ENCODE data around the gene COMP.

Gene COMP

GRCh38 chr19:18768997-18769891 is 21.9 kb downstream of the COMP start:
- no peak for DNase-seq

- DNase-seq: no peak
These were observed 22.9 kb downstream of the COMP start for GRCh38 chr19:18768046-18768771.

GRCh38 chr19:18765224-18765623 is 25.9 kb downstream of the COMP start:
- DNase-seq: no peak

- no peak for DNase-seq
These were observed 26.5 kb downstream of the COMP start for GRCh38 chr19:18764591-18765051.

GRCh38 chr19:18763674-18764590 is 27.2 kb downstream of the COMP start:
- no peak for DNase-seq

GRCh38 chr19:18762125-18763023 is 28.7 kb downstream of the COMP start:
- no peak for DNase-seq

- no peak for DNase-seq
These were observed 29.5 kb downstream of the COMP start for GRCh38 chr19:18761531-18762110.

- no peak for DNase-seq
These were observed 30.4 kb downstream of the COMP start for GRCh38 chr19:18760440-18761383.

GRCh38 chr19:18759995-18760426 is 31.1 kb downstream of the COMP start:
- no peak for DNase-seq

- DNase-seq: no peak
These were observed 31.7 kb downstream of the COMP start for GRCh38 chr19:18759304-18759994.

GRCh38 chr19:18756896-18757295 is 34.2 kb downstream of the COMP start:
- no peak for DNase-seq

GRCh38 chr19:18754501-18754900 is 36.6 kb downstream of the COMP start:
- DNase-seq: no peak

- no peak for DNase-seq
These were observed 39.5 kb downstream of the COMP start for GRCh38 chr19:18751571-18751970.

- no peak for DNase-seq
These were observed 40.7 kb downstream of the COMP start for GRCh38 chr19:18750295-18750970.

GRCh38 chr19:18749362-18750231 is 41.5 kb downstream of the COMP start:
- no peak for DNase-seq

- DNase-seq: no peak
These were observed 44.4 kb downstream of the COMP start for GRCh38 chr19:18746401-18747325.

- DNase-seq: no peak
These were observed 45.2 kb downstream of the COMP start for GRCh38 chr19:18745931-18746330.

Measured in NCI-H1436 treated with DMSO at 0.1 percent for 48 hours (cell line).